Astrocyte (in vitro differentiated cells and primary cell): ENCODE data around the gene DOCK2. TPM values are rescaled to one million over a fixed set of nuclear protein-coding genes. Genes with fewer than 3 reads are reported as not detected.

ENCODE experiments used
- DNase-seq: peaks from one replicate; pipeline ENCODE4 v3.0.0-alpha.2; 2010; ENCODE audit warnings: low read depth
- FAIRE-seq: peaks from 2 replicates; lab custom pipeline; 2011; peaks lifted over from hg19 to GRCh38; lab: Jason Lieb, UNC
- H2AFZ ChIP-seq: 2 replicates; pipeline ENCODE4 v1.6.0; 2012; ENCODE audit warnings: low read depth, low read length, inconsistent platforms
- H3K27ac ChIP-seq: 2 replicates; pipeline ENCODE4 v1.5.1; 2011; ENCODE audit warnings: low read depth, low read length, inconsistent platforms
- H3K27me3 ChIP-seq: 2 replicates; pipeline ENCODE4 v1.6.0; 2011; ENCODE audit warnings: low read length, inconsistent platforms; ENCODE audit not compliant: insufficient read depth
- H3K36me3 ChIP-seq: 2 replicates; pipeline ENCODE4 v1.5.1; 2011; ENCODE audit warnings: low read length, inconsistent platforms; ENCODE audit not compliant: insufficient read depth
- H3K4me1 ChIP-seq: 2 replicates; pipeline ENCODE4 v1.5.1; 2011; ENCODE audit warnings: low read length, inconsistent platforms; ENCODE audit not compliant: insufficient read depth
- H3K4me2 ChIP-seq: 2 replicates; pipeline ENCODE4 v1.6.0; 2012; ENCODE audit warnings: low read length, inconsistent platforms
- H3K4me3 ChIP-seq: 2 replicates; pipeline ENCODE4 v1.5.1; 2011; ENCODE audit warnings: low read depth, mild to moderate bottlenecking, low read length, inconsistent platforms; ENCODE audit not compliant: insufficient read depth
- H3K79me2 ChIP-seq: 2 replicates; pipeline ENCODE4 v1.6.0; 2012; ENCODE audit warnings: mild to moderate bottlenecking, low read length, inconsistent platforms; ENCODE audit not compliant: insufficient read depth
- H3K9ac ChIP-seq: 2 replicates; pipeline ENCODE4 v1.6.0; 2012; ENCODE audit warnings: mild to moderate bottlenecking, low read length, inconsistent platforms
- H3K9me3 ChIP-seq: 2 replicates; pipeline ENCODE4 v1.5.1; 2012; ENCODE audit warnings: low read depth, mild to moderate bottlenecking, low read length, inconsistent platforms; ENCODE audit not compliant: insufficient read depth
- H4K20me1 ChIP-seq: 2 replicates; pipeline ENCODE4 v1.6.0; 2012; ENCODE audit warnings: low read length, inconsistent platforms; ENCODE audit not compliant: insufficient read depth
- H3K27ac Mint-ChIP-seq: one replicate; pipeline ENCODE4 v1.8.0; 2021; ENCODE audit warnings: mild to moderate bottlenecking, mixed read lengths; ENCODE audit not compliant: unreplicated experiment
- H3K27me3 Mint-ChIP-seq: one replicate; pipeline ENCODE4 v1.8.0; 2021; ENCODE audit warnings: low read depth, mixed read lengths; ENCODE audit not compliant: unreplicated experiment
- H3K36me3 Mint-ChIP-seq: one replicate; pipeline ENCODE4 v1.8.0; 2021; ENCODE audit warnings: low read depth, mixed read lengths; ENCODE audit not compliant: unreplicated experiment
- H3K4me1 Mint-ChIP-seq: one replicate; pipeline ENCODE4 v1.8.0; 2021; ENCODE audit warnings: low read depth, mixed read lengths; ENCODE audit not compliant: unreplicated experiment
- H3K4me3 Mint-ChIP-seq: one replicate; pipeline ENCODE4 v1.8.0; 2021; ENCODE audit warnings: mild to moderate bottlenecking, moderate library complexity, mixed read lengths; ENCODE audit not compliant: unreplicated experiment
- H3K9me3 Mint-ChIP-seq: one replicate; pipeline ENCODE4 v1.8.0; 2021; ENCODE audit warnings: mild to moderate bottlenecking, mixed read lengths; ENCODE audit not compliant: unreplicated experiment
- EZH2 ChIP-seq: IDR thresholded peaks from 2 replicates; pipeline ENCODE4 v1.6.1; 2012; ENCODE audit warnings: mild to moderate bottlenecking, low read length, inconsistent platforms; ENCODE audit not compliant: insufficient read depth
- total RNA-seq: library from RNA; stranded (reverse); gene quantifications from 2 replicates; pipeline ENCODE4 v1.2.1, GENCODE V29; 2021
- TF ChIP-seq, protein P1 (sequence below): IDR thresholded peaks from 2 replicates; pipeline ENCODE4 v1.5.1; 2011; ENCODE audit warnings: low read depth, mild to moderate bottlenecking, inconsistent platforms, low read length, moderate library complexity; ENCODE audit not compliant: insufficient read depth

Gene DOCK2
- total RNA-seq, 1 donor from 2014 or later, result 0.66 TPM

DNA sequence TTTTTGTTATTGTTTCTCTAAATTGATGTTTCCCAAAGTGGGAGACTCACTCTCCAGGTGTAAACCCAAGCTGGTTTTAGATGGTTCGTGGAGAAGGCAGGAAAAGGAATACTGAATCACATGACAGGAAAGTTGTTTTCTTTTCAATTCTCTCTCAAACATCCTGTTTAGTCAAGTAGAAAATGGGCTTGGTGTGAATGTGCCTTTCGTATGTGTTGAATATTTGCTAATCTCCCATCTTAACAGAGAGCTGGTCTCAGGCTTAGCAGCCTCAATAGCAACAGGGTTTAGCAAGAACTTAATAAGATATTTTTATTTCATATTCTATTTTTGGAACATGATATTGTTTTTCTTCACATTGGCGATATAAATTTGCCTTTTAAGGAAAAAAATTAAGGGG is 223.5 kb downstream of the DOCK2 start:
- H3K9me3 ChIP-seq, result no peaks in the 10 kb centered on the region
- Mint-ChIP-seq H3K27me3 (peaks cover 8% of the 10 kb centered on the region), H3K4me3 (no peak overlapping the region), H3K9me3 (peaks cover 2% of the 10 kb centered on the region), H3K27ac (no peak overlapping the region), H3K4me1 (peaks cover 6% of the 10 kb centered on the region), H3K36me3 (no peaks in the 10 kb centered on the region)
- FAIRE-seq (no peak), DNase-seq (no peak)
- H3K4me2 ChIP-seq, result no peak overlapping the region
- H3K27ac ChIP-seq, result no peak overlapping the region
- TF ChIP-seq, protein P1, sequence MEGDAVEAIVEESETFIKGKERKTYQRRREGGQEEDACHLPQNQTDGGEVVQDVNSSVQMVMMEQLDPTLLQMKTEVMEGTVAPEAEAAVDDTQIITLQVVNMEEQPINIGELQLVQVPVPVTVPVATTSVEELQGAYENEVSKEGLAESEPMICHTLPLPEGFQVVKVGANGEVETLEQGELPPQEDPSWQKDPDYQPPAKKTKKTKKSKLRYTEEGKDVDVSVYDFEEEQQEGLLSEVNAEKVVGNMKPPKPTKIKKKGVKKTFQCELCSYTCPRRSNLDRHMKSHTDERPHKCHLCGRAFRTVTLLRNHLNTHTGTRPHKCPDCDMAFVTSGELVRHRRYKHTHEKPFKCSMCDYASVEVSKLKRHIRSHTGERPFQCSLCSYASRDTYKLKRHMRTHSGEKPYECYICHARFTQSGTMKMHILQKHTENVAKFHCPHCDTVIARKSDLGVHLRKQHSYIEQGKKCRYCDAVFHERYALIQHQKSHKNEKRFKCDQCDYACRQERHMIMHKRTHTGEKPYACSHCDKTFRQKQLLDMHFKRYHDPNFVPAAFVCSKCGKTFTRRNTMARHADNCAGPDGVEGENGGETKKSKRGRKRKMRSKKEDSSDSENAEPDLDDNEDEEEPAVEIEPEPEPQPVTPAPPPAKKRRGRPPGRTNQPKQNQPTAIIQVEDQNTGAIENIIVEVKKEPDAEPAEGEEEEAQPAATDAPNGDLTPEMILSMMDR, result no peak
- no peak for TF ChIP-seq EZH2
- H3K27me3 ChIP-seq, result no peaks in the 10 kb centered on the region
- no peak overlapping the region for H2AFZ ChIP-seq
- H4K20me1 ChIP-seq, result no peaks in the 10 kb centered on the region
- H3K4me1 ChIP-seq, result peaks cover 13% of the 10 kb centered on the region
- H3K79me2 ChIP-seq, result no peaks in the 10 kb centered on the region
- no peak overlapping the region for H3K9ac ChIP-seq
- H3K4me3 ChIP-seq, result no peak overlapping the region
- H3K36me3 ChIP-seq, result peaks cover 10% of the 10 kb centered on the region

DNA sequence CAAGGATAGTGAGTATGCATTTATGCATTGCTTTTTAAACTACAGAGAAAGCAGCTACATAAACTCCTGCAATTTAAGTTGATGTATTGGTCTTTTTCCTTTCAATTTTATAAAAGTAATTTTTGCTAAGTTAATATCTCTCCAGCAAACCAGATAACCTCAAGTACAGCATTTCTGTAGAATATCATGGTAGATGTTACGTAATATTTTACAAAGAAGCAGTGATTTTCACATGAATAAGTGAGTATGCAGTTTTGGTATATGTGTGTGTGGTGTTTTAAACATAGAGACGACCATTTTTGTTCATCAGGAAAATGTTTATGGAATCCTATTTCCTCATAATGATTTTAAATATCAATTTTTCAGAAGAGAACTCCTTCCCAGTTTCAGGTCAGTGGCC is 224.4 kb downstream of the DOCK2 start:
- peaks cover 10% of the 10 kb centered on the region for H3K36me3 ChIP-seq
- no peak for TF ChIP-seq EZH2
- TF ChIP-seq, protein P1, result no peak
- H3K4me2 ChIP-seq, result no peak overlapping the region
- Mint-ChIP-seq H3K4me3 (no peak overlapping the region), H3K9me3 (peaks cover 2% of the 10 kb centered on the region), H3K27me3 (peaks cover 12% of the 10 kb centered on the region), H3K4me1 (peaks cover 5% of the 10 kb centered on the region), H3K27ac (no peak overlapping the region), H3K36me3 (no peaks in the 10 kb centered on the region)
- no peak overlapping the region for H3K4me3 ChIP-seq
- H2AFZ ChIP-seq, result no peak overlapping the region
- FAIRE-seq (no peak), DNase-seq (no peak)
- peak overlapping the region; percentile 22 for H3K27ac ChIP-seq
- peaks cover 10% of the 10 kb centered on the region for H3K4me1 ChIP-seq
- H3K79me2 ChIP-seq, result no peaks in the 10 kb centered on the region
- H3K27me3 ChIP-seq, result no peaks in the 10 kb centered on the region
- H4K20me1 ChIP-seq, result no peaks in the 10 kb centered on the region
- no peaks in the 10 kb centered on the region for H3K9me3 ChIP-seq
- no peak overlapping the region for H3K9ac ChIP-seq

DNA sequence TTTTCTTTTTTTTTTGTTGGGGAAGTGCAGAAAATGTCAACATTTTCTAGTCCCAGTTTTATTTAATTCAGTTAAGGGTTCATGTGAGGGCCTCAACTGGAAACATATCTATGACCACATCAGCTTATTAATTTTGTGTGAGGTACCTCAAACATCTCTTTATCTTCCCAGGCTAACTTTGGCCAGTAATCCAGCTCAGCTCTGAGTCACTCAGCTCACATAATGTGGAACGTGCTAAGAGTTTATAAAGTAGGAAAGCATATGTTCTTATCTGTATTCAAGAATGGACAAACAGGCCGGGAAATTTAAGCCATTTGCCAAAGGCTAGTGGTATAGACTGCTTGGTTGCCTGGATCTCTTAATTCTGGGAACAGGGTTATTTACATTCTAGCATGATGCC is 224.9 kb downstream of the DOCK2 start:
- TF ChIP-seq, protein P1, result no peak
- TF ChIP-seq EZH2, result no peak
- no peak overlapping the region for H3K9ac ChIP-seq
- H3K4me1 ChIP-seq, result peaks cover 10% of the 10 kb centered on the region
- FAIRE-seq, result peak; percentile 49
- peak overlapping the region; percentile 22 for H3K4me2 ChIP-seq
- Mint-ChIP-seq H3K9me3 (peaks cover 2% of the 10 kb centered on the region), H3K27me3 (peaks cover 12% of the 10 kb centered on the region), H3K36me3 (no peaks in the 10 kb centered on the region), H3K27ac (no peak overlapping the region), H3K4me1 (peaks cover 2% of the 10 kb centered on the region), H3K4me3 (no peak overlapping the region)
- H2AFZ ChIP-seq, result no peak overlapping the region
- H3K36me3 ChIP-seq, result peaks cover 10% of the 10 kb centered on the region
- H3K27ac ChIP-seq, result peak overlapping the region; percentile 52
- no peaks in the 10 kb centered on the region for H3K79me2 ChIP-seq
- no peaks in the 10 kb centered on the region for H3K9me3 ChIP-seq
- H3K4me3 ChIP-seq, result no peak overlapping the region
- H3K27me3 ChIP-seq, result no peaks in the 10 kb centered on the region
- DNase-seq, result peak; percentile 93
- H4K20me1 ChIP-seq, result no peaks in the 10 kb centered on the region
